Activated B cell treated with CpG ODN at 0.5 μM for 24 hours (primary cell): ENCODE results near the gene AUTS2. TPM values are rescaled to one million over a fixed set of nuclear protein-coding genes. Genes with fewer than 3 reads are reported as not detected.

Source experiments
- ATAC-seq: fragments of 200-7000 bp; cut with Tn5 transposase; one replicate; pipeline ENCODE4 v1.10.0; 2021; ENCODE audit warnings: low read depth, mild to moderate bottlenecking, moderate library complexity
- CTCF ChIA-PET: fragments of 350-600 bp; sonication (Branson Sonifier 250); formaldehyde crosslinking; loops from one replicate; lab custom pipeline; 2021; ENCODE audit warnings: antibody characterized with exemption; lab: Charles Lee
- POLR2A ChIA-PET: fragments of 350-600 bp; sonication (Branson Sonifier 250); formaldehyde crosslinking; loops from one replicate; lab custom pipeline; 2021; ENCODE audit warnings: antibody characterized with exemption; lab: Charles Lee
- DNase-seq: peaks from one replicate; pipeline ENCODE4 v3.0.0; 2022
- H3K27ac Mint-ChIP-seq: one replicate; pipeline ENCODE4 v1.8.0; 2020; ENCODE audit warnings: mixed read lengths
- H3K27me3 Mint-ChIP-seq: one replicate; pipeline ENCODE4 v1.8.0; 2021; ENCODE audit warnings: mixed read lengths
- H3K36me3 Mint-ChIP-seq: one replicate; pipeline ENCODE4 v1.8.0; 2021; ENCODE audit warnings: low read depth, mixed read lengths
- H3K4me1 Mint-ChIP-seq: one replicate; pipeline ENCODE4 v1.8.0; 2021; ENCODE audit warnings: mixed read lengths
- H3K4me3 Mint-ChIP-seq: one replicate; pipeline ENCODE4 v1.8.0; 2020; ENCODE audit warnings: mild to moderate bottlenecking, mixed read lengths
- H3K9me3 Mint-ChIP-seq: one replicate; pipeline ENCODE4 v1.8.0; 2020; ENCODE audit warnings: mixed read lengths
- intact Hi-C: fragments of 100-400 bp; cut with micrococcal nuclease; formaldehyde crosslinking; loops from one replicate; pipeline ENCODE4 v1.15.1; 2024
- total RNA-seq: library from RNA; stranded (reverse); gene quantifications from 2 replicates; pipeline ENCODE4 v1.2.3, GENCODE V29; 2022
- TF ChIP-seq, protein P1 (sequence below): fragments of 200-600 bp; IDR thresholded peaks from one replicate; pipeline ENCODE4 v1.8.0; 2022; ENCODE audit warnings: antibody characterized with exemption, mild to moderate bottlenecking

The AUTS2 gene
- total RNA-seq, 1 donor from 2014 or later: 15.9 TPM

DNA sequence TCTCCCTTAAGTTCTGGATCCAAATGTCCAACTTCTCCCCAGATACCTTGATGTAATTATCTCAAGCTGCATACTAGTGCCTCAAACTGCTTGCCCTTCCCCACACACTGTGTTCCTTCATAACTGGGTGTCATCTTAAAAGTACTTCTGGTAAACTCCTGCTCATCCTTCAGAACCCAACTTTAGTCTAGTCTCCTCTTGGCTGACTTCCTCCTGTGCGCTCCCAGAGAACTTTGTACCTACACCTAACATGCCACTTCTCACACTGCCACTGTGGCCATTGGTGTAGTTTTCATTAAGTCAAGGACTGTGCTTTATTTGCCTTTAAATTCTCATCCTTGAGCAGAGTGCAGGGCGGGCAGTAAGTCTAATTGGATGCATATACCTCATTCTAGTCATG lies 958.5 kb downstream of the AUTS2 start:
- no peak overlapping the region for H3K27ac Mint-ChIP-seq
- ChIA-PET CTCF (no interaction called here), POLR2A (no interaction called here)
- no peaks in the 10 kb centered on the region for H3K27me3 Mint-ChIP-seq
- no peak overlapping the region for H3K4me3 Mint-ChIP-seq
- TF ChIP-seq, protein P1, sequence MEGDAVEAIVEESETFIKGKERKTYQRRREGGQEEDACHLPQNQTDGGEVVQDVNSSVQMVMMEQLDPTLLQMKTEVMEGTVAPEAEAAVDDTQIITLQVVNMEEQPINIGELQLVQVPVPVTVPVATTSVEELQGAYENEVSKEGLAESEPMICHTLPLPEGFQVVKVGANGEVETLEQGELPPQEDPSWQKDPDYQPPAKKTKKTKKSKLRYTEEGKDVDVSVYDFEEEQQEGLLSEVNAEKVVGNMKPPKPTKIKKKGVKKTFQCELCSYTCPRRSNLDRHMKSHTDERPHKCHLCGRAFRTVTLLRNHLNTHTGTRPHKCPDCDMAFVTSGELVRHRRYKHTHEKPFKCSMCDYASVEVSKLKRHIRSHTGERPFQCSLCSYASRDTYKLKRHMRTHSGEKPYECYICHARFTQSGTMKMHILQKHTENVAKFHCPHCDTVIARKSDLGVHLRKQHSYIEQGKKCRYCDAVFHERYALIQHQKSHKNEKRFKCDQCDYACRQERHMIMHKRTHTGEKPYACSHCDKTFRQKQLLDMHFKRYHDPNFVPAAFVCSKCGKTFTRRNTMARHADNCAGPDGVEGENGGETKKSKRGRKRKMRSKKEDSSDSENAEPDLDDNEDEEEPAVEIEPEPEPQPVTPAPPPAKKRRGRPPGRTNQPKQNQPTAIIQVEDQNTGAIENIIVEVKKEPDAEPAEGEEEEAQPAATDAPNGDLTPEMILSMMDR: no peak
- DNase-seq (no peak), ATAC-seq (no peak)
- H3K9me3 Mint-ChIP-seq: peaks cover 5% of the 10 kb centered on the region
- H3K4me1 Mint-ChIP-seq: no peaks in the 10 kb centered on the region
- intact Hi-C loops: no loop called here
- peaks cover 24% of the 10 kb centered on the region for H3K36me3 Mint-ChIP-seq

DNA sequence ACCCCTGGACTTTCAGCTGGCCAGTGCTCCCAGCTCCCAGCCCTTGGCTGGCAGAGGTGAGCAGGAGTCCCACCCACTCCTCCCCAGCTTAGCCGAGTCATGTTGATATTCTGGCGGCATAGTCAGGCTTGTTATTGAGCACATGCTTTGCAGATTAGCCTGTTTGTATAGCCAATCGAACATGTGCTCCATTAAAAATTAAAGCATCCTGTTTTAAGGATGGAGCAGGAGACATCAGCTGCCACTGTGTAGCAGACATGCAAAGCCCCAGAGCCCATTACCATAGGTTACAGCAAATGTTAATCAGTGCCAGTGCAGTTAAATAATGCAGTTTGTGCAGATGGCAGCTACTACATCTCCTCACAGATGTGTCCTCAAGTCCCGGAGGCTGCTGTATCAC lies 959.1 kb downstream of the AUTS2 start:
- Mint-ChIP-seq H3K4me3 (no peak overlapping the region), H3K27ac (no peak overlapping the region), H3K36me3 (peaks cover 27% of the 10 kb centered on the region), H3K9me3 (peaks cover 5% of the 10 kb centered on the region), H3K4me1 (no peaks in the 10 kb centered on the region), H3K27me3 (no peaks in the 10 kb centered on the region)
- POLR2A ChIA-PET: no interaction called here
- intact Hi-C loops: no loop called here
- no peak for ATAC-seq
- CTCF ChIA-PET: no interaction called here
- TF ChIP-seq, protein P1: no peak
- DNase-seq: no peak

DNA sequence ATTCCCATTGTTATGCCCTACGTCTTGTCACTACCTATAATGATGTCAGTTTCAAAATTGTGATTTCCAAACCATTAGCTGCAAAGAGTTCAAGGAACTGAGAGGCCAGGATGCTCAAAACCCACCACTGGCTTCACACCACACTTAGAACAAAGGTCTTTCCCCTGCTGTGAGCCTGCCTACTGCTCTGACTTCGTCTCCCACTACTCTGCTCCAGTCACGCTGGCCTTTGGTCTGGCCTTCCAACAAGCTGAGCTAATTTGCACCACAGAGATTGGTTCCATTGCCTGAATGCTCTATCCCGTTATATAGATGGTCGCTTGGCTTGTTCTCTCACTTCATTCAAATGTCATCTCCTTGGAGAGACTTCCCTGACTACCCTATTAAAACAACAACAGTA lies 961.5 kb downstream of the AUTS2 start:
- intact Hi-C loops: no loop called here
- Mint-ChIP-seq H3K27ac (no peak overlapping the region), H3K4me1 (no peaks in the 10 kb centered on the region), H3K27me3 (no peaks in the 10 kb centered on the region), H3K36me3 (peaks cover 30% of the 10 kb centered on the region), H3K9me3 (peaks cover 5% of the 10 kb centered on the region), H3K4me3 (no peak overlapping the region)
- POLR2A ChIA-PET: no interaction called here
- no peak for ATAC-seq
- CTCF ChIA-PET: no interaction called here
- DNase-seq: no peak
- TF ChIP-seq, protein P1: no peak

DNA sequence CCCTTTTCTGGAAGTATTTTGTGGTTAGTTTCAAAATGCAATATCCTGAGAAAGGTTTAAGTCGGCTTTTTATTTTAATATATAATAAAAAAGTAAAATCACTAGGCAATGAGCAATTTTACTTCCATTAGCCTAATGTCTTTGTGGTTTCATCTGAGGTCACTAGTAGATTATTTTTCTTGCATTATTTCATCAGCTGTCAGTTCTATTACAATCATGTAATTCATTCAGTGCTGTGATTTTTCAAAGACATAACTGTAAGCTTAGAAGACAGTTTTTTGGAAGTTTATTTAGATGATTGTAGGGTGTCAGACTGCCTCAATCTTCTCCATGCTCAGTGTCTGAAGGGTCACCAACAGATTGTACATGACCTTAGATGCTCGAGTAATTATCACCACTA lies 965.7 kb downstream of the AUTS2 start:
- ChIA-PET POLR2A (no interaction called here), CTCF (no interaction called here)
- H3K27me3 Mint-ChIP-seq: no peaks in the 10 kb centered on the region
- peaks cover 1% of the 10 kb centered on the region for H3K9me3 Mint-ChIP-seq
- H3K4me3 Mint-ChIP-seq: no peak overlapping the region
- intact Hi-C loops: no loop called here
- no peak overlapping the region for H3K27ac Mint-ChIP-seq
- TF ChIP-seq, protein P1: no peak
- ATAC-seq: no peak
- H3K4me1 Mint-ChIP-seq: peaks cover under 1% of the 10 kb centered on the region
- no peak for DNase-seq
- peaks cover 26% of the 10 kb centered on the region for H3K36me3 Mint-ChIP-seq

DNA sequence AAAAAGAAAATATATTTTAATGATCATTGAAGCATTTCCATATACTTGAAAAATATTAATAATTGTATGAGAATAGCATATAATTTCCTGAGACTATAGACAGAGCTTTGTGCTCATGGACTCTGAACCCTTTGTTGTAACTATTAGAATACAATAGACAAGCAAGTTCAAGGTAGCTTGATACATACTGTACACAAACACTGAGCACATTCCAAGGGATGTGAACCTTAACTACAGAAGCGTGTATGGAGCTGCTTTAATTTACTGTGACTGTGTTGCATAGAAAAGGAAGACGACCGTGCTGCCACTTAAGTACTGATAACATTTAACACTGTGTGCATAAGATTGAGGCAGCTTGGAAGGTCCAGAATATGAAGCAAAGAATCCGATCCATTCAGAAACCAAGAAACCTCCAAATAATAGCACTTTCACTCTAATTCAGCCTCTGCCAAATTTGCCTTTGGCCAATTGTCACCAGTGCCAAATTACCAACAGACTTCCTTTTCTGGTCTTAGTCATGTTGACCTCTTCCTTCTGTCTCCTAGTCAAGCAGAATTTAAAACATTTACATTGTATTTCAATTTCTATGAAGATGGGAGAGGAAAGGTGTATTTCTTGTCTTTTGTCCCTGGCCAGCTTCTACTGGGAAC lies 967.6 kb downstream of the AUTS2 start:
- no peak overlapping the region for H3K4me3 Mint-ChIP-seq
- H3K27ac Mint-ChIP-seq: no peak overlapping the region
- ATAC-seq (no peak), DNase-seq (no peak)
- TF ChIP-seq, protein P1: no peak
- H3K9me3 Mint-ChIP-seq: no peaks in the 10 kb centered on the region
- no peaks in the 10 kb centered on the region for H3K27me3 Mint-ChIP-seq
- intact Hi-C loops: no loop called here
- ChIA-PET POLR2A (no interaction called here), CTCF (no interaction called here)
- H3K4me1 Mint-ChIP-seq: peaks cover 6% of the 10 kb centered on the region
- H3K36me3 Mint-ChIP-seq: peaks cover 31% of the 10 kb centered on the region
